GM10248 (cell line): ENCODE results near the gene SLC49A3.

Experiments
- CTCF ChIA-PET: fragments of 300-600 bp; sonication (Branson Sonifier 250); formaldehyde crosslinking; extraction: SDS; loops from one replicate; lab custom pipeline; 2021; ENCODE audit warnings: antibody characterized with exemption; lab: Yijun Ruan, JAX
- POLR2A ChIA-PET: fragments of 350-650 bp; sonication (Branson Sonifier 250); formaldehyde crosslinking; extraction: SDS; loops from one replicate; lab custom pipeline; 2020; ENCODE audit warnings: antibody characterized with exemption; lab: Yijun Ruan, JAX
- DNase-seq: peaks from one replicate; pipeline ENCODE4 v3.0.0; 2012; ENCODE audit errors: extremely low spot score
- TF ChIP-seq, protein P1 (sequence below): IDR thresholded peaks from 2 replicates; pipeline ENCODE4 v1.5.1; 2012; ENCODE audit warnings: mild to moderate bottlenecking, low read depth; ENCODE audit errors: extremely low read depth, missing control alignments, control extremely low read depth

Gene SLC49A3

DNA sequence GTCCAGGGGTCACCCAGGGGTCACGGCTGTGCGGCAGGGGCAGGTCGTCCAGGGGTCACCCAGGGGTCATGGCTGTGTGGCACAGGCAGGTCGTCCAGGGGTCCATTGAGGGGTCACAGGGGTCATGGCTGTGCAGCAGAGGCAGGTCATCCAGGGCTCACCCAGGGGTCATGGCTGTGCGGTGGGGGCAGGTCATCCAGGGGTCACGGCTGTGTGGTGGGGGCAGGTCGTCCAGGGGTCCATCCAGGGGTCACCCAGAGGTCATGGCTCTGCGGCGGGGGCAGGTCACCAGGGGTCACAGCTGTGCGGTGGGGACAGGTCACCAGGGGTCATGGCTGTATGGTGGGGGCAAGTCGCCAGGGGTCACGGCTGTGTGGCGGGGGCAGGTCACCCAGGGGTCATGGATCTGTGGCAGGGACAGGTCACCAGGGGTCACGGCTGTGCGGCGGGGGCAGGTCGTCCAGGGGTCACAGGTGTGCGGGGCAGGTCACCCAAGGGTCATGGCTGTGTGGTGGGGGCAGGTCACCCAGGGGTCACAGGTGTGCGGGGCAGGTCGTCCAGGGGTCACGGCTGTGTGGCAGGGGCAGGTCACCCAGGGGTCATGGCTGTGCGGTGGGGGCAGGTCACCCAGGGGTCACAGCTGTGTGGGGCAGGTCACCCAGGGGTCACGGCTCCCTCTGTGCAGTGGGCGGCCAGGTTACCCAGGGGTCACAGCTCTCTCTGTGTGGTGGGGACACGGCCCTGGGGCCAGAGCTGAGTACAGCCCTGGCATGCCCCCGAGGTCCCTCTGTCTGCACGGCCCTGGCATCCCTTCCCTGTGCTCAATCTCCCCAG, 30.9 kb downstream of the SLC49A3 start:
- DNase-seq, result no peak
- TF ChIP-seq, protein P1, sequence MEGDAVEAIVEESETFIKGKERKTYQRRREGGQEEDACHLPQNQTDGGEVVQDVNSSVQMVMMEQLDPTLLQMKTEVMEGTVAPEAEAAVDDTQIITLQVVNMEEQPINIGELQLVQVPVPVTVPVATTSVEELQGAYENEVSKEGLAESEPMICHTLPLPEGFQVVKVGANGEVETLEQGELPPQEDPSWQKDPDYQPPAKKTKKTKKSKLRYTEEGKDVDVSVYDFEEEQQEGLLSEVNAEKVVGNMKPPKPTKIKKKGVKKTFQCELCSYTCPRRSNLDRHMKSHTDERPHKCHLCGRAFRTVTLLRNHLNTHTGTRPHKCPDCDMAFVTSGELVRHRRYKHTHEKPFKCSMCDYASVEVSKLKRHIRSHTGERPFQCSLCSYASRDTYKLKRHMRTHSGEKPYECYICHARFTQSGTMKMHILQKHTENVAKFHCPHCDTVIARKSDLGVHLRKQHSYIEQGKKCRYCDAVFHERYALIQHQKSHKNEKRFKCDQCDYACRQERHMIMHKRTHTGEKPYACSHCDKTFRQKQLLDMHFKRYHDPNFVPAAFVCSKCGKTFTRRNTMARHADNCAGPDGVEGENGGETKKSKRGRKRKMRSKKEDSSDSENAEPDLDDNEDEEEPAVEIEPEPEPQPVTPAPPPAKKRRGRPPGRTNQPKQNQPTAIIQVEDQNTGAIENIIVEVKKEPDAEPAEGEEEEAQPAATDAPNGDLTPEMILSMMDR, result no peak
- POLR2A ChIA-PET, result no interaction called here
- CTCF ChIA-PET, result no interaction called here

DNA sequence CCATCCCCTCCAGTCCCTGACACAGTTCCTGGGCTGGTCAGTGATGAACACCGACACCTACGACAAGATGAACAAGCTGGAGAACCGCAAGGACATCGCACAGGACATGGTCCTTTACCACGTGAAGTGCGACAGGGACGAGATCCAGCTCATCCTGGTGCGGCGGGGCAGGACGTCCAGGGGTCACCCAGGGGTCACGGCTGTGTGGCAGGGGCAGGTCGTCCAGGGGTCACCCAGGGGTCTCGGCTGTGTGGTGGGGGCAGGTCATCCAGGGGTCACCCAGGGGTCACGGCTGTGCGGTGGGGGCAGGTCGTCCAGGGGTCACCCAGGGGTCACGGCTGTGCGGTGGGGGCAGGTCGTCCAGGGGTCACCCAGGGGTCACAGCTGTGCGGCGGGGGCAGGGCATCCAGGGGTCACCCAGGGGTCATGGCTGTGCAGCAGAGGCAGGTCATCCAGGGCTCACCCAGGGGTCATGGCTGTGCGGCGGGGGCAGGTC, 31.6 kb downstream of the SLC49A3 start:
- ChIA-PET CTCF (no interaction called here), POLR2A (no interaction called here)
- no peak for DNase-seq
- TF ChIP-seq, protein P1, result no peak

DNA sequence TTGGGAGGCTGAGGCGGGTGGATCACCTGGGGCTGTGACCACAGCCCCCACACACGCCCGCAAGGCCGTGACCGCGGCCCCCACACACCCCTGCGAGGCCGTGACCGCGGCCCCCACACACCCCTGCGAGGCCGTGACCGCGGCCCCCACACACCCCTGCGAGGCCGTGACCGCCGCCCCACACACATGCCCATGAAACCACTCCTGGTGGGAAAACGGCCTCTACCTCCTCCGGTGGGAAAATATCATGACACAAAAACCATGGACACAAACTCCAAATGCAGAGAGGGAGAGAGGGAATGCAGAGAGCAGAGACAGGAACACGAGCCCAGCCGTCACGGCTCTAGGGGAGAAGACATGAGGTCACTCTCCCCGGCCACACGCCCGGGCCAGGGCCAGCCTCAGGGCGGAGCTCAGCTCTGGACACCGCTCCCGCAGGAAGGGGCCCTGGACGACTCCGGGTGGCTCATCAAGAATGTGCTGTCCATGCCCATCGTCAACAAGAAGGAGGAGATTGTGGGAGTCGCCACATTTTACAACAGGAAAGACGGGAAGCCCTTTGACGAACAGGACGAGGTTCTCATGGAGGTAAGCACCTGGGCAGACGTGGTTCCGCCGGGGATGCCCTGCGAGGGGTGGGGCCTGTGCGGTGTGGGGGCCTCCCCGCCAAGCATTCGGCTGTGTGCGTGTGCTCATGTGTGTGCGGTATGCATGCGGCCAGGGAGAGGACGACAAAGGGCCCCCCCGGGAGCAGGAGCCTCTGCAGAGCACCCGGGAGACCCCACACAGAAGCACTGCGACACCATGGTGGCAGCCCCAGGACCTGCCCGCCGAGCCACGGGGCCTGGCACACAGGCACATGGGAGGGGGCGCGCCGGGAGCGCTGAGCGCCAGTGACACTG, 32.3 kb downstream of the SLC49A3 start:
- CTCF ChIA-PET, result no interaction called here
- POLR2A ChIA-PET, result no interaction called here
- DNase-seq, result no peak
- TF ChIP-seq, protein P1, result no peak

DNA sequence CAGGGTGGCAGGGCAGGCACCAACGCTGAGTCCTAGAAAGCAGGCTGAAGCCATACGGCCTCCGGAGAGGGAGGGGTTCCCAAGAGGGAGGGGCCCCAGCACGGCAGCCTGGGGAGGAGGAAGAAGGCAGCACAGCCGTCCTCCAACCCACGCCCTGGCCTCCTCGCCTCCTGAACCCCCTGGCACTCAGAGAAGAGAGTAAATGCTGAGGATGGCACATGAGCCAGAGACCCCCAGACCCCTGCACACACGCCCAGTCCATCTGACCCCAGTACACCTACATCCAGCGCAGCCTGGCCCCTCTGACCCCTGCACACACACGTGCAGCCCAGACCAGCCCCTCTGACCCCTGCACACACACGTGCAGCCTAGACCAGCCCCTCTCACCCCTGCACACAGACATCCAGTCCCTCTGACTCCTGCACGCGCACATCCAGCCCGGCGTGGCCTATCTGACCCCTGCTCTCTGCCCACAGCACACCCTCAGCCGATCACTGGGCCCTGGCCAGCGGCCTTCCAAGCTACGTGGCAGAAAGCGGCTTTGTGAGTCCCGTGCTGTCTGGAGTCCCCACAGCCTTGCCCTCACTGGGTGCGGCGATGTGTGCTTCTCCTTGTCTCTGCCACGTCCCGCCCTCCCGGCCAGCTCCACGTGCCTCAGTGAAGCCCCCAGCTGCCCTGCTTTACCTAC, 33.3 kb downstream of the SLC49A3 start:
- POLR2A ChIA-PET, result no interaction called here
- CTCF ChIA-PET, result no interaction called here
- no peak for DNase-seq
- TF ChIP-seq, protein P1, result no peak

DNA sequence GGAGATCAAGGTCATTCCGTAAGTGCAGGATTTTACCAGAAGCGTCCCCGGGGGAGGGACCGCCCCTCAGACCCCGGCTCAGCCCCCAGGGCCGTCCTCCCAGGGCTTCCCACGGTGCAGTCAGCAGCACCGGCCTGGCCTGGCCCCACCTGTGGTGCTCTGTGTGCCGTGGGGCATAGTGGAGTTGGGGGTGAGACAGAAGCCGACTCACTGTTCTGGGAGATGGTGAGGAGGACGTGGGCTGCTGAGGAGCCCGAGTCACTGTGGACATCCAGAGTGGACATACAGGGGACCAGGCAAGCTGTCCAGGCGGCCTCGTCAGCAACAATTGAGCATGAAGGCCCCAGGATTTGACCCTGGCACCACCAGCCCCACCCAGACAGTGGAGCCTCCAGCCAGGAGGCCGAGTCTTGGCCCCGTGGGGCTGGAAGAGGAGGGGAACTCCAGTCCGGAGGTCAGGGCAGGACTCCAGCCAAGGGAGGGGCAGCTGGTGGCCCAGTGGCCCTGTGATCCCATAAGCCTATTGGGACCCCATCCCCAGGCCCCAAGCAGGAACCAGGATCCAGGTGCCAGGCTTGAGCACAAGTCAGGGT, 34.0 kb downstream of the SLC49A3 start:
- ChIA-PET CTCF (no interaction called here), POLR2A (no interaction called here)
- DNase-seq, result no peak
- TF ChIP-seq, protein P1, result no peak

DNA sequence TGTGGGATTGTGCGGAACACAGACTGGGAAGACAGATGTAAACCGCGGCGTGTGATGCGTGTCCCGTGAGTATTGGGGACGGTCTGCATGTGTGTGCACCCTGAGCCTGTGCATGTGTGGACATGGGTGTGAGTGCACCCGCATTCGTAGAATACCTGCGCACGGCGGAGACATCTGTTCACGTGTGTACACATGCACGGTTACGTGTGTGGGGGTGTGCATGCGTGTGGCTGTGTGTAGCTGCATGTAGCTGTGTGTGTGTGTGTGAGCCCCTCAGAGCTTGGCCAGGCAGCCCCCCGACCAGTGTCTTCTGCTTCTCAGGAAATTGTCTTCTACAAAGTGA, 34.5 kb downstream of the SLC49A3 start:
- no peak for DNase-seq
- ChIA-PET CTCF (no interaction called here), POLR2A (no interaction called here)
- TF ChIP-seq, protein P1, result no peak
